NAMALWA (cell line): Measurements from ENCODE around the gene USP3.
"Not testable (repeated sequence)": the region's sequence is repeated elsewhere in the genome, so short reads cannot be mapped to it uniquely, and the experiment has no call there.

Experiments
- DNase-seq: peaks from one replicate; pipeline ENCODE4 v3.0.0-alpha.2; 2015; ENCODE audit warnings: low spot score

USP3 gene

GRCh38 chr15:63513728-63514127 is 9.3 kb downstream of the USP3 start:
- DNase-seq, result no peak

- no peak for DNase-seq
These were observed 10.1 kb downstream of the USP3 start for GRCh38 chr15:63514531-63514943.

- peak; percentile 44 for DNase-seq
These were observed 12.8 kb downstream of the USP3 start for GRCh38 chr15:63517202-63517601.

- no peak for DNase-seq
These were observed 13.2 kb downstream of the USP3 start for GRCh38 chr15:63517628-63518027.

DNA sequence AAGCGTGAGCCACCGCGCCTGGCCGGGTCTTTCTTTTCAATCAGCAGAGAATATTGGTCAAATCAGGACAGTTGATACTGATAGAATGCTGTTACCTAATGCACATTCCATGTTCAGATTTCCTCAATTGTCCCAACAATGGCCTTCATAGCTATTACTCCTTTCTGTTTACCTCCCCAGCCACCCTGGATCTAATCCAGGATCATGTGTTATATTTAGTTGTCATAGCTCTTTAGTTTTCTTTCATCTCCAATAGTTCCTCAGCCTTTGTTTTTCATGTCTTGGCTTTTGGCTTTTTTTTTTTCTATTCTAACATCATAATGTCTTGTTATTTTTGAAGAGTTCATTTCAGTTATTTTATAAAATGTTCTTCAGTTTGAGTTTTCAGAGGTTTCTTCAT is 14.6 kb downstream of the USP3 start:
- no peak for DNase-seq

DNA sequence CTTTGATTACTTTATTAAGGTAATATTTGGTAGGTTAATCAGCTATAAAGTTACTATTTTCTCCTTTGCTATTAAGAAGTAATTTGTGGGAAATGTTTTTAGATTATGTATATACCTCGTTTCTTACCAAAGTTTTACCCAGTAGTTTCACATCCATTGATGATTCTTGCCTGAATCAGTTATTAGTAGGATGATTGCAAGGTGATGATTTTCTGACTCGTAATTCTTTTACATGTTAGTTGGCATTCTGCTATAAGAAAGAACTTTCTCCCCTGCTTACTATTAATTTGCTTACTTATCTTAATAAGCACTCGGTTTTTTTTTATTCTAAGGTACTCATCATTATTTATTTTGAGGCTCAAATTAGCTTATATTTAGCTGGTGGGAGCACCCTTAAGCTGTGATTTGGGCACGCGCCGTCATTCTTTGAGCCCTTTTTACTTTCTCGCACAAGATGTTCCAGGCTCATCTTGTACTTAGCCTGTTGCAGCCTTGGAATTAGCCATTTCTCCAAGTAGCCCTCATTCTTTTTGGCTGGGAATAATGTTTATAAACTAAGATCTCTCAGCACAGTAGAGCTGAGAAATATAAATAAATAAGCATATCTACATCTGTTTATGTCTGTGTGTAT is 15.3 kb downstream of the USP3 start:
- no peak for DNase-seq

DNA sequence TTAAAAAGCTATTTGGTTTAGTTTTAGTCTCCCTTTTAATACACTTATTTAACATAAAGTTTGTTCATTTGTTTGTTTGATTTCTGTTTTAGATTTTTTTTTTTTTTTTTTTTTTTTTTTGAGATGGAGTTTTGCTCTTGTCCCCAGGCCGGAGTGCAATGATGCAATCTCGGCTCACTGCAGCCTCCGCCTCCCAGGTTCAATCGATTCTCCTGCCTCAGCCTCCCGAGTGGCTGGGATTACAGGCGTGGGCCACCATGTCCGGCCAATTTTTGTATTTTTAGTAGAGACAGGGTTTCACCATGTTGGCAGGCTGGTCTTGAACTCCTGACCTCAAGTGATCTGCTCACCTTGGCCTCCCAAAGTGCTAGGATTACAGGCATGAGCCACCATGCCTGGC is 16.1 kb downstream of the USP3 start:
- DNase-seq, result not testable (repeated sequence)

DNA sequence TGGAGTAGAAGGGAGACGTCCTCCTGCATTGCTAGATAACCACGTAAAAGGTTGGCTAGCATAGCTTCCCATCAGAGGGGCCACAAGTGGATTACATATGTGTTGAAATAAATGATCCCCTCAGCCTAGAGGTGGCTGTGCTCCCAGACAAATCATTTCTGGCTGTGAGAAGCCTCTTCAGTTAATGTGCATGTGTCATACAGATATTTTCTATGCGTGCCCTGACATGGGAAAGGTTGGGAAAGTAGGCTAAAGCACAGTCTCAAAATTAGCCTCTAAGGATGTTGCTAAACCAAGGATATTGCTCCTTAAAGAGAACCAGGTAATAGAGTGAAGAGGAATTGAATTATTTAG is 17.8 kb downstream of the USP3 start:
- no peak for DNase-seq

DNA sequence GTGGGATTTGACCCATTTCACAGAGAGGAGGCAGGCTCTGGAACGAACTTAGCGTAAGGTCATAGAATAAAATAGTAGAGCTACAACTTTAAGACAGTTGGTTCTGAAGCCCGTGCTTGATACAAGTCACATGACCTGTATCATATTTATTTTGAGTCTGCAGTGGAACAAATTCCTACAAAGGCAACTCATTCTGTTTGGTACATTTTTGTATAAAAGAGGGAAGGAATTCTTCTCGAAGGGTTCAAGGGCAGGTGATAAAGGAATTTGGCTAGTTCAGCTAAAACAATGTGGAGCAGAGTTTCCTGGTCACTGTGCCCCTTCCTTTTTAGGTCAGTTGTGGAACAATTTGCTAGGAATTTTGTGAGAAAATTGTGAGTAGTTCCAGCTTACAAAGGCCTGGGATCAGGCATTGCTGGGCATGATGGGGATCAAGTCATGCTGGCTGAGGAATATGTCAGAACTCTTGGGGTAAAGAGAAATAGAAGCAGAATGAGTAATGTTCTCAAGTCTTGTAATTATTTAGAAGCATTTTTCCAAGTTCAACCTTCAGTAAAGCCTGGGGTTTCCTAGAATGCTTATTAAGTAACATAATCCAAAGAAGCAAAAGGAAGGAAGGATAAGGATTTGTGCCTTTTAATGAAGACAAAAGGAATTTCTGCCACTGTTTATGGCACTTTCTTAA is 19.1 kb downstream of the USP3 start:
- no peak for DNase-seq

GRCh38 chr15:63524316-63525015 is 20.1 kb downstream of the USP3 start:
- no peak for DNase-seq

GRCh38 chr15:63526401-63526800 is 22.0 kb downstream of the USP3 start:
- no peak for DNase-seq

- no peak for DNase-seq
These were observed 23.8 kb downstream of the USP3 start for GRCh38 chr15:63528138-63528659.

GRCh38 chr15:63530235-63530634 is 25.8 kb downstream of the USP3 start:
- DNase-seq, result no peak

GRCh38 chr15:63530752-63531299 is 26.4 kb downstream of the USP3 start:
- no peak for DNase-seq

DNA sequence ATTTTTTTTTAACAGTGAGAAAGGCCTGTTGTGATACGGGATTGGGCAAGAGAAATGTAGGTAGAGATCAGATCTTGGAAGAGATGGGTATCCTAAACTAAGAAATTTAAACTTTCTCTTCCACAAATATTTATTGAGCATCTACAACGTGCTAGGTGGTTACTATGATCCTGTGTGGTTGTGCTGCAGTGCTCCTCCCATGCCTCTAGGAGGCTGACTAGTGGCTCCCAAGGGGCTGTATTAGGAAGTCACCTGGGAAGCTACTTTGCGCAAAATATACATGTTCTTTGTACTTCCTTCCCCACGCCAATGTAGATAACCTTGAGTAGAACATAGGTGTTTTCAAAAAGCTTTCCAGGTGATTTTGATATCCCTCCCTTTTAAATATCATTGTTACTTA is 27.2 kb downstream of the USP3 start:
- peak; percentile 30 for DNase-seq

GRCh38 chr15:63532307-63532744 is 27.9 kb downstream of the USP3 start:
- no peak for DNase-seq

DNA sequence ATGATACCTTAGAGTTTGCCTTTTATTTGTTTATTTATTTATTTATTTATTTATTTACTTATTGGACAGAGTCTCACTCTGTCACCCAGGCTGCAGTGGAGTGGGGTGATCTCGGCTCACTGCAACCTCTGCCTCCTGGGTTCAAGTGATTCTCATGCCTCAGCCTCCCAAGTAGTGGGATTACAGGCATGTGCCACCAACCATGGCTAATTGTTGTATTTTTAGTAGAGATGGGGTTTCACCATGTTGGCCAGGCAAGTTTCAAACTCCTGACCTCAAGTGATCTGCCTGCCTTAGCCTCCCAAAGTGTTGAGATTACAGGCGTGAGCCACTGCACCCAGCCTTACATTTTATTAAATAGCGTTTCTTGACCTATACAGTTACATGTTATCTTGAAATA is 30.5 kb downstream of the USP3 start:
- not testable (repeated sequence) for DNase-seq

DNA sequence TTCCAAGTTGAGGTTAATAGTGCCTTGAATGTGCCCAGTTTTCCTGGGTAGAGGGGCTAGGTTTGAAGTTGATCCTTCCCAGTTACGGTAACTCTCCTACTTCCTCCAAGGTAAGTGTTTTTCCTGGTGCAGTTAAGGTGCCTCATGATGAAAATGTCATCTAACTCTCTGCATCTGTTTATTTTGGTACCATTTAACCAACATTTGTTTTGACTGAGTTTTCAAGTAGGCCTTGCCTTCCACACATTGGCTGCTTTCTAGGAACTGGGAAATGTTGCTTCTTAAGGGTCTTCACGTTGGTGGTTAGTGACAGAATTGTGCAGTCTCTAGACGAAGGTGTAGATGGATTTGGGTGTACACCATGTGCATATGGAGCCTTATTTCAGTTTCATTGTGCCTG is 31.3 kb downstream of the USP3 start:
- no peak for DNase-seq

DNA sequence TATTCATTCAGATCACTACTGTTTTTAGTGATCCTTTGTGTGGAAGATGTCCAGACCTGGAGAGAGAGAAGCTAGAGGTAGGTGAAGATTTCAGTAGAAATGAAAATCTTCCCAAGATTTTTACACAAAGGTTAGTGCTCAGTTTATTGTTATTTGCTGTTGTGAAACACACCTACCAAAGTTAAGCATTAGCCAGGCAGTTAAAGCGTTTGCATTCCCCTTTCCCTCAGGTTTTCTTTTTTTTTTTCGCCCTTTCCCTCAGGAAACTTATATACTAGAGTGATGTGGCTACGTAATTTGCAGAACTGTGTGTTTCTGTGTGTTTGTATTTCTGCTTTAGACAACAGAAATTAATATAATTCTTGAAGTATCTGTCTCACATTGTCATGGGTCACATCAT is 34.5 kb downstream of the USP3 start:
- no peak for DNase-seq

DNA sequence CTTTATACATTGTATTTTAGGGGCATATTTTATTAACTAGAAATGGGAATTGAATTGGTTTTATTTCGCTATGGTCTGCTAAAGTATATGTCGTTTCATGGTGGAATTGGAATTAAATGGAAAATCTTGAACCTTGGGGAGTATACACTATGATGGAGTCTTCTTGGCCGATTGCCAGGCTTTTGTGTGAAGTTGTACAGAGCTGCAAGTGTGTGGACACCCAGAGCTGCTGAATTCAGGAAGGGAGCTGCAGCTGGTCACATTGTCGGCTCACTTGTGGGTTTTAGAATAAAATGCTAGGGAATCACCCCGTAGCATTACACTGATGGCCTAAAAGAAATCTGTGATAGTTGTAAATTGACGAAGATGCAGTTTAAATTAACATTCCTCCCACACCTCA is 35.1 kb downstream of the USP3 start:
- peak; percentile 26 for DNase-seq

DNA sequence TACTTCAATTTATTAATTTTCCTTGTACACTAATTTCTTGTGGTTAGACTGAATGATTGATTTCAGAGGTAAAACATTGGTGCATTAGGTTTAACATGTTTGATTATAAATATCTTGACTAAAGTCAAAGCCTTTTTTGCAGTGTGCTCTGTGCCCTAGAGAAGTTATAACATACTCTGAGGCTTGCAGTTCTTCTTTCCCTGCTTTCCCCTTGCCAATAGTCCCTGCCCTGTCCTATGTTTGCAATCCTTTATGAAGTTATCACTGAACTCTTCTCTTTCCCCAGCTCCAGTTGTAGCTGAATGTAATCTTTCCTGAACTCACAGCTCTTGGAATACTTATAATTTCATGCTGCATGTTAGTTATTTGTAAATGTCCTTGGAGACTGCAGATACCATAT is 35.6 kb downstream of the USP3 start:
- no peak for DNase-seq

GRCh38 chr15:63540449-63540848 is 36.1 kb downstream of the USP3 start:
- DNase-seq, result no peak
